PC-9 (cell line): ENCODE data around the gene ZFAND3. TPM values are rescaled to one million over a fixed set of nuclear protein-coding genes. Genes with fewer than 3 reads are reported as not detected.

ENCODE experiments used
- BruUV-seq: library from RNA; stranded (reverse); fragments of 400-500 nt; replicated peaks from 2 replicates; lab custom pipeline; 2021; lab: Mats Ljungman, UMichigan
- CTCF ChIA-PET: fragments of 300-600 bp; sonication (Branson Sonifier 250); formaldehyde crosslinking; loops from one replicate; lab custom pipeline; 2022; ENCODE audit warnings: antibody characterized with exemption; lab: Charles Lee
- POLR2A ChIA-PET: fragments of 300-600 bp; sonication (Branson Sonifier 250); formaldehyde crosslinking; loops from one replicate; lab custom pipeline; 2022; ENCODE audit warnings: antibody characterized with exemption; ENCODE audit not compliant: unreplicated experiment; lab: Charles Lee
- DNase-seq, 2 experiments: peaks; one replicate each; pipeline versions ENCODE4 v3.0.0 to v3.0.0-alpha.2; 2015 to 2022; ENCODE audit warnings: mixed read lengths in 1 of 2
- H2AFZ ChIP-seq: fragments of 200-600 bp; sonication (generic); 2 replicates; pipeline ENCODE4 v1.8.1; 2017; ENCODE audit warnings: antibody characterized with exemption
- H3F3A ChIP-seq: fragments of 200-600 bp; sonication (generic); 2 replicates; pipeline ENCODE4 v1.8.1; 2017; ENCODE audit warnings: antibody characterized with exemption, mild to moderate bottlenecking, low read depth; ENCODE audit not compliant: insufficient read depth
- H3K27ac ChIP-seq: fragments of 200-600 bp; sonication (generic); 2 replicates; pipeline ENCODE4 v1.6.1; 2016; ENCODE audit warnings: mixed run types
- H3K27me3 ChIP-seq: fragments of 200-600 bp; sonication (generic); 2 replicates; pipeline ENCODE4 v1.6.1; 2016; ENCODE audit warnings: low read depth, mixed run types; ENCODE audit not compliant: insufficient read depth
- H3K36me3 ChIP-seq: fragments of 200-600 bp; sonication (generic); 2 replicates; pipeline ENCODE4 v1.6.1; 2016; ENCODE audit warnings: low read depth, mixed run types
- H3K4me1 ChIP-seq: fragments of 200-600 bp; sonication (generic); replicated peaks from 2 replicates; pipeline ENCODE4 v1.6.1; 2016; ENCODE audit warnings: mixed run types; ENCODE audit not compliant: insufficient read depth
- H3K4me2 ChIP-seq: fragments of 200-600 bp; sonication (generic); 2 replicates; pipeline ENCODE4 v1.6.1; 2017; ENCODE audit warnings: mixed run types
- H3K4me3 ChIP-seq: fragments of 200-600 bp; sonication (generic); 2 replicates; pipeline ENCODE4 v1.6.1; 2016; ENCODE audit warnings: mixed run types
- H3K79me2 ChIP-seq: fragments of 200-600 bp; sonication (generic); 2 replicates; pipeline ENCODE4 v1.6.1; 2017; ENCODE audit warnings: low read depth, mixed run types
- H3K9me2 ChIP-seq: fragments of 200-600 bp; sonication (generic); 2 replicates; pipeline ENCODE4 v1.8.1; 2017; ENCODE audit warnings: mild to moderate bottlenecking; ENCODE audit not compliant: insufficient read depth
- H3K9me3 ChIP-seq: fragments of 200-600 bp; sonication (generic); 2 replicates; pipeline ENCODE4 v1.8.1; 2016; ENCODE audit warnings: low read depth; ENCODE audit not compliant: insufficient read depth
- H4K20me1 ChIP-seq: fragments of 200-600 bp; sonication (generic); 2 replicates; pipeline ENCODE4 v1.8.1; 2017; ENCODE audit not compliant: insufficient read depth
- CTCF ChIP-seq: fragments of 200-600 bp; sonication (generic); conservative IDR thresholded peaks from 2 replicates; pipeline ENCODE4 v1.6.1; 2017; ENCODE audit warnings: mixed run types, antibody characterized with exemption, mild to moderate bottlenecking, moderate library complexity
- EZH2 ChIP-seq: fragments of 200-600 bp; sonication (generic); IDR thresholded peaks from 2 replicates; pipeline ENCODE4 v1.8.0; 2017; ENCODE audit warnings: antibody characterized with exemption, low read depth
- intact Hi-C: fragments of 100-400 bp; cut with micrococcal nuclease; formaldehyde crosslinking; loops from one replicate; pipeline ENCODE4 v1.10.0; 2022; ENCODE audit not compliant: unreplicated experiment
- total RNA-seq: library from RNA; stranded (reverse); gene quantifications from 2 replicates; pipeline ENCODE4 v1.2.3, GENCODE V29; 2021

Gene ZFAND3
- total RNA-seq, 1 experiment from 2014 or later, result 46.8 TPM

DNA sequence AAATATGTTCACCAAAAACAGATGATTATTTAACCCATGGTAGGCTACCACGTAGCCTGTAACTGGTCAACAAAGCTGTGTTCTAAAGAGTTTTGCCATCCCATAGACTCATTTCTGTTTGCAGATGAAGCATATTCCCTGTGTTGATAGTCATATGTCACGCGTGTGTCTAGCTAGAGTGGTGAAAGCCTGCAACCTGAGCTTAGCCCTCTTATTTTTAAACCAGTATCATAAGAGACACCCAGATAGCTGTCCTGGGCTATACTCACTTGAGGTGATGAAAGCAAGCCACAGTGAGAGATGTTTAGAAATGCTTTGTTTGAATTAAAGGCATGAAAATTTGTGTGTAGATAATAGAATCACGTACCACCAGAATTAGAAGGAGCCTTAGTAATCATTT lies 307.8 kb downstream of the ZFAND3 start:
- intact Hi-C loops, result no loop called here
- no peak overlapping the region for H3K4me2 ChIP-seq
- H3K9me3 ChIP-seq, result no peaks in the 10 kb centered on the region
- H3F3A ChIP-seq, result 0 out of 2 replicates have a peak, but pooled peaks cover 3% of the 10 kb centered on the region
- H3K79me2 ChIP-seq, result peaks cover 18% of the 10 kb centered on the region
- no peak for DNase-seq
- no peak overlapping the region for H3K4me3 ChIP-seq
- no peaks in the 10 kb centered on the region for H3K27me3 ChIP-seq
- no peaks in the 10 kb centered on the region for H3K9me2 ChIP-seq
- H3K27ac ChIP-seq, result no peak overlapping the region
- ChIA-PET CTCF (no interaction called here), POLR2A (no interaction called here)
- H4K20me1 ChIP-seq, result no peaks in the 10 kb centered on the region
- H3K4me1 ChIP-seq, result no peaks in the 10 kb centered on the region
- no peak for TF ChIP-seq EZH2
- TF ChIP-seq CTCF, result no peak
- no peaks in the 10 kb centered on the region for H3K36me3 ChIP-seq
- no TSS peak for BruUV-seq
- no peak overlapping the region for H2AFZ ChIP-seq

- no peak overlapping the region for H3K4me2 ChIP-seq
- peaks cover 32% of the 10 kb centered on the region for H3K79me2 ChIP-seq
- no peaks in the 10 kb centered on the region for H3K9me2 ChIP-seq
- no peak overlapping the region for H3K27ac ChIP-seq
- H3F3A ChIP-seq, result peaks cover 28% of the 10 kb centered on the region
- no peaks in the 10 kb centered on the region for H3K27me3 ChIP-seq
- DNase-seq, result no peak
- no peak overlapping the region for H3K4me3 ChIP-seq
- no peak for TF ChIP-seq CTCF
- no peak for TF ChIP-seq EZH2
- H3K4me1 ChIP-seq, result peaks cover 20% of the 10 kb centered on the region
- ChIA-PET CTCF (no interaction called here), POLR2A (no interaction called here)
- BruUV-seq, result no TSS peak
- intact Hi-C loops, result no loop called here
- no peak overlapping the region for H2AFZ ChIP-seq
- no peaks in the 10 kb centered on the region for H3K36me3 ChIP-seq
- no peaks in the 10 kb centered on the region for H3K9me3 ChIP-seq
- H4K20me1 ChIP-seq, result peaks cover 3% of the 10 kb centered on the region; the same call in 1 of the 2 replicates
Measured at GRCh38 chr6:38131527-38131965, 312.0 kb downstream of the ZFAND3 start.

- ChIA-PET CTCF (no interaction called here), POLR2A (no interaction called here)
- H3K27ac ChIP-seq, result peak overlapping the region; percentile 55
- H2AFZ ChIP-seq, result no peak overlapping the region
- peaks cover 32% of the 10 kb centered on the region for H3K79me2 ChIP-seq
- H3K27me3 ChIP-seq, result no peaks in the 10 kb centered on the region
- TF ChIP-seq EZH2, result no peak
- TF ChIP-seq CTCF, result no peak
- no peaks in the 10 kb centered on the region for H3K36me3 ChIP-seq
- DNase-seq, result peak; percentile 71 to 98
- no peaks in the 10 kb centered on the region for H3K9me2 ChIP-seq
- H3F3A ChIP-seq, result peaks cover 28% of the 10 kb centered on the region
- H3K4me3 ChIP-seq, result no peak overlapping the region
- H3K4me1 ChIP-seq, result peaks cover 20% of the 10 kb centered on the region
- intact Hi-C loops, result loop anchor here (2.0 kb wide), 1 partner anchor 315 kb away; the partner anchor contains the start of gene ZFAND3
- H3K4me2 ChIP-seq, result peak overlapping the region; percentile 55
- no peaks in the 10 kb centered on the region for H3K9me3 ChIP-seq
- H4K20me1 ChIP-seq, result peaks cover 3% of the 10 kb centered on the region; the same call in 1 of the 2 replicates
- no TSS peak for BruUV-seq
Measured at GRCh38 chr6:38133932-38134703, 314.6 kb downstream of the ZFAND3 start.
